SK-N-SH treated with all-trans-retinoic acid at 6 μM for 48 hours (cell line): Measurements from ENCODE around the gene RDH5.

ENCODE experiments used
- ATAC-seq: fragments of 200-7000 bp; cut with Tn5 transposase; 3 replicates; pipeline ENCODE4 v1.9.1; 2020; ENCODE audit warnings: mild to moderate bottlenecking, moderate library complexity
- ARNTL ChIP-seq: fragments of 450-650 bp; formaldehyde crosslinking; IDR thresholded peaks from 2 replicates; pipeline ENCODE4 v1.5.0; 2020; ENCODE audit warnings: low read depth, mild to moderate bottlenecking, moderate library complexity, borderline replicate concordance
- BACH2 ChIP-seq: fragments of 250-450 bp; sonication (Bioruptor Pico); IDR thresholded peaks from 2 replicates; pipeline ENCODE4 v1.9.0; 2021; ENCODE audit warnings: mild to moderate bottlenecking, borderline replicate concordance
- CREB5 ChIP-seq: fragments of 250-450 bp; sonication (Bioruptor Pico); IDR thresholded peaks from 2 replicates; pipeline ENCODE4 v1.5.1; 2020; ENCODE audit warnings: low read depth, mild to moderate bottlenecking, moderate library complexity
- CSDC2 ChIP-seq: fragments of 250-450 bp; sonication (Bioruptor Pico); IDR thresholded peaks from 2 replicates; pipeline ENCODE4 v1.5.0; 2020; ENCODE audit warnings: mild to moderate bottlenecking, moderate library complexity
- CSRNP3 ChIP-seq: fragments of 250-450 bp; sonication (Bioruptor Pico); IDR thresholded peaks from 2 replicates; pipeline ENCODE4 v1.5.1; 2021; ENCODE audit warnings: mild to moderate bottlenecking, moderate library complexity
- GLIS3 ChIP-seq: fragments of 250-450 bp; sonication (Bioruptor Pico); IDR thresholded peaks from 2 replicates; pipeline ENCODE4 v1.5.0; 2020; ENCODE audit warnings: mild to moderate bottlenecking, moderate library complexity
- ISL1 ChIP-seq: fragments of 250-450 bp; sonication (Bioruptor Pico); IDR thresholded peaks from 2 replicates; pipeline ENCODE4 v2.1.2; 2022; ENCODE audit warnings: mild to moderate bottlenecking, moderate library complexity
- OSR1 ChIP-seq: fragments of 250-450 bp; sonication (Bioruptor Pico); IDR thresholded peaks from 2 replicates; pipeline ENCODE4 v1.8.0; 2022; ENCODE audit warnings: moderate library complexity, mild to moderate bottlenecking, inconsistent platforms
- PATZ1 ChIP-seq: fragments of 250-450 bp; sonication (Bioruptor Pico); IDR thresholded peaks from 2 replicates; pipeline ENCODE4 v1.8.0; 2020; ENCODE audit warnings: mild to moderate bottlenecking, moderate library complexity, borderline replicate concordance
- POU6F1 ChIP-seq: fragments of 250-450 bp; sonication (Bioruptor Pico); IDR thresholded peaks from 2 replicates; pipeline ENCODE4 v1.8.0; 2021; ENCODE audit warnings: low read depth, mild to moderate bottlenecking, moderate library complexity, borderline replicate concordance
- PPARA ChIP-seq: fragments of 250-450 bp; sonication (Bioruptor Pico); IDR thresholded peaks from 2 replicates; pipeline ENCODE4 v1.5.0; 2020; ENCODE audit warnings: mild to moderate bottlenecking, borderline replicate concordance
- RARB ChIP-seq: fragments of 250-450 bp; sonication (Bioruptor Pico); IDR thresholded peaks from 2 replicates; pipeline ENCODE4 v1.8.0; 2021; ENCODE audit warnings: mild to moderate bottlenecking, moderate library complexity
- TCF4 ChIP-seq: fragments of 250-450 bp; sonication (Bioruptor Pico); IDR thresholded peaks from 2 replicates; pipeline ENCODE4 v1.8.0; 2021; ENCODE audit warnings: mild to moderate bottlenecking, moderate library complexity, borderline replicate concordance
- TOX ChIP-seq: fragments of 250-450 bp; sonication (Bioruptor Pico); IDR thresholded peaks from 2 replicates; pipeline ENCODE4 v1.8.0; 2021; ENCODE audit warnings: mild to moderate bottlenecking, moderate library complexity, borderline replicate concordance
- TSHZ2 ChIP-seq: fragments of 250-450 bp; sonication (Bioruptor Pico); IDR thresholded peaks from 2 replicates; pipeline ENCODE4 v1.5.0; 2020; ENCODE audit warnings: mild to moderate bottlenecking, moderate library complexity
- ZC3H10 ChIP-seq: fragments of 250-450 bp; sonication (Bioruptor Pico); IDR thresholded peaks from 2 replicates; pipeline ENCODE4 v1.5.1; 2021; ENCODE audit warnings: mild to moderate bottlenecking, moderate library complexity
- ZFP3 ChIP-seq: fragments of 250-450 bp; sonication (Bioruptor Pico); IDR thresholded peaks from 2 replicates; pipeline ENCODE4 v1.5.0; 2020; ENCODE audit warnings: mild to moderate bottlenecking, moderate library complexity
- ZFP30 ChIP-seq: fragments of 450-650 bp; formaldehyde crosslinking; IDR thresholded peaks from 2 replicates; pipeline ENCODE4 v1.5.0; 2022; ENCODE audit warnings: mild to moderate bottlenecking, moderate library complexity
- ZNF565 ChIP-seq: fragments of 450-650 bp; formaldehyde crosslinking; conservative IDR thresholded peaks from 2 replicates; pipeline ENCODE4 v1.5.0; 2020; ENCODE audit warnings: low read depth, mild to moderate bottlenecking, moderate library complexity
- ZNF70 ChIP-seq: fragments of 450-650 bp; formaldehyde crosslinking; IDR thresholded peaks from 2 replicates; pipeline ENCODE4 v1.5.0; 2020; ENCODE audit warnings: mild to moderate bottlenecking, moderate library complexity
- ZNF8 ChIP-seq: fragments of 450-650 bp; formaldehyde crosslinking; IDR thresholded peaks from 2 replicates; pipeline ENCODE4 v1.5.0; 2020; ENCODE audit warnings: mild to moderate bottlenecking, moderate library complexity

RDH5 gene

GRCh38 chr12:55724226-55724939 lies 4.2 kb downstream of the RDH5 start (continued):
- no peak for TF ChIP-seq CSRNP3 (CRISPR knock-in tag)
- no peak for TF ChIP-seq TCF4 (CRISPR knock-in tag)
- no peak for TF ChIP-seq ZNF8 (CRISPR knock-in tag)

- no peak for TF ChIP-seq RARB (CRISPR knock-in tag)
- TF ChIP-seq ZC3H10 = no peak
- no peak for ATAC-seq
These were observed 4.7 kb downstream of the RDH5 start for GRCh38 chr12:55724940-55725309.

- TF ChIP-seq TOX (CRISPR knock-in tag) (no peak), CSRNP3 (CRISPR knock-in tag) (no peak), PPARA (CRISPR knock-in tag) (no peak), RARB (CRISPR knock-in tag) (no peak), CSDC2 (CRISPR knock-in tag) (no peak), BACH2 (CRISPR knock-in tag) (no peak), CREB5 (CRISPR knock-in tag) (no peak), ZNF565 (CRISPR knock-in tag) (no peak), POU6F1 (CRISPR knock-in tag) (no peak), GLIS3 (no peak), ZNF8 (CRISPR knock-in tag) (no peak), ZFP3 (no peak), ZNF70 (CRISPR knock-in tag) (no peak), ZFP30 (CRISPR knock-in tag) (no peak), ZC3H10 (no peak)
- no peak for ATAC-seq
These were observed 5.4 kb downstream of the RDH5 start for GRCh38 chr12:55725556-55725955.

- no peak for ATAC-seq
- TF ChIP-seq CSDC2 (CRISPR knock-in tag) = no peak
- TF ChIP-seq TCF4 (CRISPR knock-in tag) = no peak
- no peak for TF ChIP-seq CREB5 (CRISPR knock-in tag)
- TF ChIP-seq ZNF8 (CRISPR knock-in tag) = no peak
- TF ChIP-seq ZNF565 (CRISPR knock-in tag) = no peak
- TF ChIP-seq GLIS3 = no peak
- no peak for TF ChIP-seq TOX (CRISPR knock-in tag)
- no peak for TF ChIP-seq ZFP3
- no peak for TF ChIP-seq PATZ1 (CRISPR knock-in tag)
- TF ChIP-seq ARNTL (CRISPR knock-in tag) = no peak
- no peak for TF ChIP-seq TSHZ2 (CRISPR knock-in tag)
- TF ChIP-seq OSR1 (CRISPR knock-in tag) = no peak
- no peak for TF ChIP-seq ISL1
- no peak for TF ChIP-seq ZFP30 (CRISPR knock-in tag)
- TF ChIP-seq PPARA (CRISPR knock-in tag) = no peak
These were observed 6.8 kb downstream of the RDH5 start for GRCh38 chr12:55726971-55727370.
